Activated T-cell treated with anti-CD3 and anti-CD28 coated beads, Interleukin-2, amount 50 U/mL, for 72 hours (primary cell): ENCODE measurements around the gene C2orf69. TPM values are rescaled to one million over a fixed set of nuclear protein-coding genes. Genes with fewer than 3 reads are reported as not detected.

Experiments used
- ATAC-seq, 2 donors: fragments of 150-1000 bp; cut with Tn5 transposase; replicated peaks in 1 of 2; 2 replicates each; pipeline ENCODE4 v1.10.0; 2021; ENCODE audit warnings: moderate library complexity in 2 of 2, mild to moderate bottlenecking in 1 of 2
- DNase-seq, 2 donors: peaks; one replicate each; pipeline ENCODE4 v3.0.0; 2021 to 2022; ENCODE audit warnings: mixed read lengths in 1 of 2
- H3K27ac Mint-ChIP-seq: one replicate; pipeline ENCODE4 v1.8.0; 2022; ENCODE audit warnings: mild to moderate bottlenecking, moderate library complexity, mixed read lengths
- H3K27me3 Mint-ChIP-seq: one replicate; pipeline ENCODE4 v1.8.0; 2022; ENCODE audit warnings: low read depth, mixed read lengths
- H3K36me3 Mint-ChIP-seq, 2 donors: one replicate each; pipeline ENCODE4 v1.8.0; 2022; ENCODE audit warnings: mixed read lengths in 2 of 2, mild to moderate bottlenecking in 1 of 2; ENCODE audit not compliant: insufficient read depth in 2 of 2
- H3K4me1 Mint-ChIP-seq: one replicate; pipeline ENCODE4 v1.8.0; 2022; ENCODE audit warnings: low read depth, mixed read lengths
- H3K4me3 Mint-ChIP-seq, 2 donors: one replicate each; pipeline ENCODE4 v1.8.0; 2022; ENCODE audit warnings: mild to moderate bottlenecking in 2 of 2, mixed read lengths in 2 of 2, moderate library complexity in 2 of 2
- H3K9me3 Mint-ChIP-seq, 2 donors: one replicate each; pipeline ENCODE4 v1.8.0; 2022; ENCODE audit warnings: mixed read lengths in 2 of 2
- total RNA-seq, 2 donors: library from RNA; stranded (reverse); gene quantifications; one replicate each; pipeline ENCODE4 v1.2.3, GENCODE V29; 2022

C2orf69 gene
- total RNA-seq, 2 donors from 2014 or later = 16.3 to 19.1 TPM

DNA sequence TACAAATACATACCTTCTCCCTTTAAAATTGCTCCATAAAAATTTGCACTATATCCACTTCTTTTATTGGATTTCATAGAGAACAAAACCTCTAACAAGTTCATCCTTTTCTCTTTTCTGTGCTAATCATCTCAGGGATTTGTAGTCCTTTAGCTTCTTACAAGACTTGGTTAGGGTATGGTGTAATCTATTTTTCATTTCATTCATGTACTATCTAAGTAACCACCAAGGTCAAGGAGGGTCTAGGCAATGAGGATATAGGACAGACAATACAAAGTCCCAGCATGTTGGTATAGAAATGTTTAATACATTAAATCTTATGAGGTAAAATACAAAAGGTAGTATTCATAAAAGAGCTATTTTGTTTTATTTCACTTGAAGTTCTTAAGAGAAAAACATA is 17.5 kb downstream of the C2orf69 start:
- Mint-ChIP-seq H3K27ac (peak overlapping the region; percentile 93), H3K4me3 (no peak overlapping the region), H3K9me3 (no peaks in the 10 kb centered on the region), H3K36me3 (peaks cover 4 to 16% of the 10 kb centered on the region in 2 donors), H3K4me1 (peaks cover 8% of the 10 kb centered on the region), H3K27me3 (no peaks in the 10 kb centered on the region)
- no peak for DNase-seq
- ATAC-seq = no peak

GRCh38 chr2:199929262-199929661 is 18.2 kb downstream of the C2orf69 start:
- DNase-seq = no peak
- peaks cover 4 to 16% of the 10 kb centered on the region in 2 donors for H3K36me3 Mint-ChIP-seq
- H3K4me3 Mint-ChIP-seq = no peak overlapping the region
- no peaks in the 10 kb centered on the region for H3K9me3 Mint-ChIP-seq
- H3K4me1 Mint-ChIP-seq = peaks cover 2% of the 10 kb centered on the region
- no peaks in the 10 kb centered on the region for H3K27me3 Mint-ChIP-seq
- no peak for ATAC-seq
- H3K27ac Mint-ChIP-seq = no peak overlapping the region

DNA sequence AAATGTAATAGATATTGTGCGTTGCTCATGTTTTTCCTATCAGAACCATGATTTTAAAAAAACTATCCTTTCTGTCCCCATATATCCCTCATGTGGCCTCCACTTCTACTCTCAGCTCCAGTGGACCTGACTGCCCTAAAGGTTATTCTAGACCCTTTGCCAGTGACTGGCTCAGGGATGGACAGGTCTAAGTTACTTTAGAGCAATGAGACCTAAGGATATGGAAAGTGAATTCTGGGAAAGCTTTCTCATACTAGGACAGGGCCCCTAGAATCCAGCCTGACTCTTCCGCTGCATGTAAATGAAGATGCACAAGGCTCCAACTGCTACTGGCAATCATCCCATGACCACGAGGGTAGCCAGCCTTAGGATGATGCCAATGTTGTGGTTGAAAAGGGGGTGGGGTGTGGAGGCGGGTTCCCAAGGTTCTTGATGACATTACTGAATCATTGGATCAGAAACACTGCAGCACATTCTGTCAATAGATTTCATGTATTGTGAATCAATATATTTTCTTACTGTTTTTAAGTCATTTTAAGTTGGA is 21.3 kb downstream of the C2orf69 start:
- no peaks in the 10 kb centered on the region for H3K4me1 Mint-ChIP-seq
- no peaks in the 10 kb centered on the region for H3K9me3 Mint-ChIP-seq
- H3K27me3 Mint-ChIP-seq = no peaks in the 10 kb centered on the region
- H3K4me3 Mint-ChIP-seq = no peak overlapping the region
- DNase-seq (no peak), ATAC-seq (no peak)
- no peak overlapping the region for H3K27ac Mint-ChIP-seq
- peaks cover 0 to 12% of the 10 kb centered on the region in 2 donors for H3K36me3 Mint-ChIP-seq

- no peak for ATAC-seq
- no peaks in the 10 kb centered on the region for H3K9me3 Mint-ChIP-seq
These were observed 22.4 kb downstream of the C2orf69 start for GRCh38 chr2:199933466-199933865.

GRCh38 chr2:199936554-199936953 is 25.5 kb downstream of the C2orf69 start:
- DNase-seq (no peak), ATAC-seq (no peak)
- H3K4me1 Mint-ChIP-seq = no peaks in the 10 kb centered on the region
- no peak overlapping the region for H3K4me3 Mint-ChIP-seq
- H3K9me3 Mint-ChIP-seq = no peaks in the 10 kb centered on the region
- H3K27ac Mint-ChIP-seq = no peak overlapping the region
- peaks cover 0 to 9% of the 10 kb centered on the region in 2 donors for H3K36me3 Mint-ChIP-seq
- no peaks in the 10 kb centered on the region for H3K27me3 Mint-ChIP-seq

More at GRCh38 chr2:199933466-199933865, 22.4 kb downstream of the C2orf69 start:
- Mint-ChIP-seq H3K27me3 (no peaks in the 10 kb centered on the region), H3K27ac (no peak overlapping the region), H3K4me1 (no peaks in the 10 kb centered on the region), H3K36me3 (peaks cover 0 to 12% of the 10 kb centered on the region in 2 donors), H3K4me3 (no peak overlapping the region)
- no peak for DNase-seq

DNA sequence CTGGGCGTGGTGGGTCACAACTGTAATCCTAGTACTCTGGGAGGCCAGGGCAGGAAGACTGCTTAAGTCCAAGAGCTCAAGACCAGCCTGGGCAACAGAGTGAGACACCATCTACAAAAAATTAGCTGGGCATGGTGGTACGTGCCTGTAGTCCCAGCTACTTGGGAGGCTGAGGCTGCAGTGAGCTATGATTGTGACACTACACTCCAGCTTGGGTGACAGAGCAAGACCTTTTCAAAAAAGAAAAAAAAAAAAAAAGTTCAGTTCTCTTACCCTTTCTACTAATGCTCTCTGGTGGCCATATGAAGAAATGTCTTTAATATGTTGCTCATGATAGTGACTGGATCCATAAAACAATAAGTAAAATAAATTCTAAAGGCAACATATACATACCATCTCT is 29.3 kb downstream of the C2orf69 start:
- Mint-ChIP-seq H3K27ac (no peak overlapping the region), H3K9me3 (no peaks in the 10 kb centered on the region), H3K36me3 (peaks cover 0 to 6% of the 10 kb centered on the region in 2 donors), H3K4me3 (no peak overlapping the region), H3K4me1 (peaks cover 13% of the 10 kb centered on the region), H3K27me3 (no peaks in the 10 kb centered on the region)
- ATAC-seq (peak; percentile 48 to 50), DNase-seq (no peak)

GRCh38 chr2:199943373-199943772 is 32.3 kb downstream of the C2orf69 start:
- Mint-ChIP-seq H3K9me3 (no peaks in the 10 kb centered on the region), H3K4me1 (peaks cover 13% of the 10 kb centered on the region), H3K36me3 (peaks cover 0 to 9% of the 10 kb centered on the region in 2 donors), H3K4me3 (no peak overlapping the region), H3K27me3 (no peaks in the 10 kb centered on the region), H3K27ac (peak overlapping the region; percentile 67)
- ATAC-seq = no peak
- DNase-seq = no peak

- Mint-ChIP-seq H3K27me3 (no peaks in the 10 kb centered on the region), H3K4me3 (no peak overlapping the region), H3K4me1 (peaks cover 20% of the 10 kb centered on the region), H3K36me3 (peaks cover 0 to 10% of the 10 kb centered on the region in 2 donors), H3K9me3 (no peaks in the 10 kb centered on the region), H3K27ac (no peak overlapping the region)
- no peak for ATAC-seq
- DNase-seq = no peak
These were observed 35.1 kb downstream of the C2orf69 start for GRCh38 chr2:199946196-199946595.

DNA sequence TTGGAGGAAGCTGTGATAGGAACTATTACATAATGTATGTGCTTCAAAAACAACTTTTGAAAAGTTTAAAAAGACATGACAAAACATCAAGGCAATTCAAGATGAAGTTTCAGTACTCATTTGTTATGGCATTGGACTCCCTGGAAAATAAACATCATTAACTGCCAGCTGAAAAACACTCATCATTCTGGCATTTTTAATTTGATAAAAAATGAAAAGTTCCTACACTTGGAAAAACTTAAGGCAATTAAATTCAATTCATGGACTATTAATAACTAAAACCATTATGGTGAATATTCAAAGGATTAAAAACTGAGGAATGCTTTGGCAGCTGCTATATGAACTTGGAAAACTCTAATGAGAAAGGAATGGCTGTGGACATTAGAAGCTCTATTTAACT is 35.7 kb downstream of the C2orf69 start:
- H3K27me3 Mint-ChIP-seq = no peaks in the 10 kb centered on the region
- peaks cover 23% of the 10 kb centered on the region for H3K4me1 Mint-ChIP-seq
- no peaks in the 10 kb centered on the region for H3K9me3 Mint-ChIP-seq
- no peak overlapping the region for H3K4me3 Mint-ChIP-seq
- DNase-seq (no peak), ATAC-seq (no peak)
- H3K27ac Mint-ChIP-seq = peak overlapping the region; percentile 77
- peaks cover 0 to 10% of the 10 kb centered on the region in 2 donors for H3K36me3 Mint-ChIP-seq

DNA sequence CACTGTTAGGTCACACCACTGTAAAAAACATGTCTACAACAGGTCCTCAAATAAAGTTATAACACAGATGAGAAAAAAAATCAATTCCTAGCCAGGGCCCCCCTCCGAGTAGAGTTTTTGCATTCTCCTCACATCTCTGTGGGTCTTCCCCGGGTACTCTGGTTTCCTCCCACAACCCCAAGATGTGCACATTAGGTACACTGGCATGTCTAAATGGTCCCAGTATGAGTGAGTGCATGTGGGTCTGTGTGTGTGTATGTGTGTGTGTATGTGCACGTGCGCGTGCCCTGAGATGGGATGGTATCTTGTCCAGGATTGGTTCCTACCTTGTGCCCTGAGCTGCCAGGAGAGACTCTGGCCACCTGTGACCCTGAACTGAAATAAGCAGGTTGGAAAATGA is 39.3 kb downstream of the C2orf69 start:
- ATAC-seq (peak in 1 of 2 donors; percentile 14), DNase-seq (no peak)
- no peaks in the 10 kb centered on the region for H3K9me3 Mint-ChIP-seq
- H3K4me1 Mint-ChIP-seq = peaks cover 46% of the 10 kb centered on the region
- peak overlapping the region; percentile 35 for H3K27ac Mint-ChIP-seq
- H3K27me3 Mint-ChIP-seq = no peaks in the 10 kb centered on the region
- peak overlapping the region in 1 of 2 donors; percentile 26 for H3K4me3 Mint-ChIP-seq
- peaks cover 0 to 9% of the 10 kb centered on the region in 2 donors for H3K36me3 Mint-ChIP-seq

- no peak for DNase-seq
- H3K9me3 Mint-ChIP-seq = no peaks in the 10 kb centered on the region
- H3K36me3 Mint-ChIP-seq = peaks cover 0 to 9% of the 10 kb centered on the region in 2 donors
- H3K27ac Mint-ChIP-seq = peak overlapping the region; percentile 35
- no peak for ATAC-seq
- H3K4me3 Mint-ChIP-seq = no peak overlapping the region
- H3K27me3 Mint-ChIP-seq = no peaks in the 10 kb centered on the region
- H3K4me1 Mint-ChIP-seq = peaks cover 46% of the 10 kb centered on the region
These were observed 39.9 kb downstream of the C2orf69 start for GRCh38 chr2:199951023-199951422.

- H3K4me3 Mint-ChIP-seq = peak overlapping the region; percentile 99 to 100
These were observed 43.9 kb downstream of the C2orf69 start for GRCh38 chr2:199955007-199955338.

GRCh38 chr2:199955339-199956061 is 44.4 kb downstream of the C2orf69 start, which contains the start of the genes MAIP1 and TYW5:
Gene MAIP1 (plus strand): TSS chr2:199955582. CDS start chr2:199955799, 217 bp downstream.
Gene TYW5 (minus strand): TSS chr2:199955491. CDS start chr2:199955470, 21 bp downstream.
- H3K4me1 Mint-ChIP-seq = peaks cover 66% of the 10 kb centered on the region
- H3K27ac Mint-ChIP-seq = peak within 1 kb of the TSS; percentile 96
- H3K36me3 Mint-ChIP-seq = peaks cover 0 to 5% of the 10 kb centered on the region in 2 donors
- H3K9me3 Mint-ChIP-seq = no peaks in the 10 kb centered on the region
- peak within 1 kb of the TSS; percentile 99 to 100 for H3K4me3 Mint-ChIP-seq
- ATAC-seq (peak; percentile 90 to 92), DNase-seq (peak; percentile 83 to 84)
- H3K27me3 Mint-ChIP-seq = no peaks in the 10 kb centered on the region

More at GRCh38 chr2:199955007-199955338, 43.9 kb downstream of the C2orf69 start:
- Mint-ChIP-seq H3K9me3 (no peaks in the 10 kb centered on the region), H3K36me3 (peaks cover 0 to 5% of the 10 kb centered on the region in 2 donors), H3K4me1 (peaks cover 70% of the 10 kb centered on the region), H3K27me3 (no peaks in the 10 kb centered on the region), H3K27ac (peak overlapping the region; percentile 96)
- DNase-seq (no peak), ATAC-seq (peak; percentile 44 to 48)
